HG02571 (cell line): Measurements from ENCODE around the gene NEDD8.

Source experiments
- ATAC-seq: cut with Tn5 transposase; IDR thresholded peaks from one replicate; pipeline ENCODE4 v1.9.1; 2021; ENCODE audit warnings: mild to moderate bottlenecking, moderate library complexity; ENCODE audit not compliant: unreplicated experiment

The NEDD8 gene

GRCh38 chr14:24264298-24264697 is 32.1 kb upstream of the NEDD8 start:
- ATAC-seq: no peak

GRCh38 chr14:24263848-24264247 is 31.7 kb upstream of the NEDD8 start:
- ATAC-seq: no peak

- no peak for ATAC-seq
These were observed 30.9 kb upstream of the NEDD8 start, which contains the start of gene TGM1 for GRCh38 chr14:24262821-24263733. Gene TGM1 (minus strand): TSS chr14:24263177. CDS start chr14:24262352, 825 bp downstream.

GRCh38 chr14:24261969-24262327 is 29.8 kb upstream of the NEDD8 start:
- ATAC-seq: no peak

GRCh38 chr14:24261256-24261968 is 29.2 kb upstream of the NEDD8 start:
- ATAC-seq: no peak

GRCh38 chr14:24260780-24261157 is 28.6 kb upstream of the NEDD8 start:
- no peak for ATAC-seq

- no peak for ATAC-seq
These were observed 28.0 kb upstream of the NEDD8 start for GRCh38 chr14:24260026-24260779.

- ATAC-seq: no peak
These were observed 27.3 kb upstream of the NEDD8 start for GRCh38 chr14:24259282-24260025.

- no peak for ATAC-seq
These were observed 26.5 kb upstream of the NEDD8 start for GRCh38 chr14:24258548-24259265.

GRCh38 chr14:24258119-24258518 is 26.0 kb upstream of the NEDD8 start:
- ATAC-seq: no peak

- no peak for ATAC-seq
These were observed 24.8 kb upstream of the NEDD8 start for GRCh38 chr14:24256960-24257359.

- ATAC-seq: no peak
These were observed 24.0 kb upstream of the NEDD8 start for GRCh38 chr14:24255931-24256711.

- ATAC-seq: no peak
These were observed 23.3 kb upstream of the NEDD8 start for GRCh38 chr14:24255438-24255837.

GRCh38 chr14:24254630-24255392 is 22.6 kb upstream of the NEDD8 start:
- ATAC-seq: no peak

GRCh38 chr14:24253936-24254335 is 21.8 kb upstream of the NEDD8 start:
- ATAC-seq: no peak

GRCh38 chr14:24252289-24253124 is 20.3 kb upstream of the NEDD8 start:
- ATAC-seq: no peak

- ATAC-seq: no peak
These were observed 19.7 kb upstream of the NEDD8 start for GRCh38 chr14:24251880-24252288.

- no peak for ATAC-seq
These were observed 18.2 kb upstream of the NEDD8 start for GRCh38 chr14:24250354-24250753.
